Esophagus muscularis mucosa (tissue), 4 donors: ENCODE results near the gene PTGDR2. TPM values are rescaled to one million over a fixed set of nuclear protein-coding genes. Genes with fewer than 3 reads are reported as not detected.
A peak's percentile ranks its signal among the peaks of the same experiment; 100 is the strongest.

Experiments used
- DNase-seq: peaks from one replicate; pipeline ENCODE4 v3.0.0-alpha.2; 2017; ENCODE audit errors: extremely low spot score
- H3K27ac ChIP-seq, 4 donors: fragments of 200-600 bp; sonication (generic); replicated peaks in 1 of 4; 1 replicate in 3 of 4; 2 replicates in 1 of 4; pipeline ENCODE4 v1.5.1; 2016 to 2019; ENCODE audit warnings: mild to moderate bottlenecking in 1 of 4
- H3K27me3 ChIP-seq, 4 donors: fragments of 200-600 bp; sonication (generic); one replicate each; pipeline versions ENCODE4 v1.5.1 to v1.6.0; 2016 to 2019
- H3K36me3 ChIP-seq, 4 donors: fragments of 200-600 bp; sonication (generic); one replicate each; pipeline ENCODE4 v1.5.1; 2016 to 2019
- H3K4me1 ChIP-seq, 4 donors: fragments of 200-600 bp; sonication (generic); one replicate each; pipeline ENCODE4 v1.5.1; 2016 to 2019
- H3K4me3 ChIP-seq, 4 donors: fragments of 200-600 bp; sonication (generic); 1 replicate in 2 of 4; 2 replicates in 2 of 4; pipeline ENCODE4 v1.5.1; 2016 to 2019; ENCODE audit warnings: mild to moderate bottlenecking in 4 of 4, moderate library complexity in 1 of 4
- H3K9me3 ChIP-seq, 4 donors: fragments of 200-600 bp; sonication (generic); 1 replicate in 3 of 4; 2 replicates in 1 of 4; pipeline ENCODE4 v1.5.1; 2016 to 2019
- EP300 ChIP-seq: sonication (generic); formaldehyde crosslinking; IDR thresholded peaks from one replicate; pipeline ENCODE4 v1.6.1; 2017; ENCODE audit warnings: antibody characterized with exemption
- POLR2A ChIP-seq: fragments of 450-650 bp; IDR thresholded peaks from one replicate; pipeline ENCODE4 v1.6.1; 2017; ENCODE audit warnings: antibody characterized with exemption, moderate library complexity, mild to moderate bottlenecking, low read depth
- POLR2AphosphoS5 ChIP-seq, 2 donors: sonication (generic); formaldehyde crosslinking; IDR thresholded peaks; one replicate each; pipeline ENCODE4 v1.6.1; 2017; ENCODE audit warnings: antibody characterized with exemption in 2 of 2
- WGBS: methylation state at CpG from one replicate; pipeline ENCODE4 v1.1.5; 2018; 5-methylcytosine and 5-hydroxymethylcytosine counted together
- intact Hi-C: fragments of 100-400 bp; cut with DNase I; formaldehyde crosslinking; loops from one replicate; pipeline ENCODE4 v1.15.1; 2023
- total RNA-seq, 4 donors: library from RNA; depleted of rRNA; stranded (reverse); fragments of >200 nt; gene quantifications; one replicate each; pipeline versions ENCODE4 v1.1.0 to v1.2.1, GENCODE V29; 2016
- TF ChIP-seq, protein P1 (sequence below), 3 experiments: fragments of 200-600 bp in 2 of 3; fragments of 450-650 bp in 1 of 3; sonication (generic) in 2 of 3; IDR thresholded peaks; one replicate each; pipeline ENCODE4 v1.5.1; 2017 to 2019; ENCODE audit warnings: antibody characterized with exemption in 3 of 3, mild to moderate bottlenecking in 2 of 3, moderate library complexity in 1 of 3

PTGDR2 gene
- total RNA-seq, 4 donors from 2014 or later: 0.33 to 2.9 (median 1.8) TPM

- peaks cover 17 to 29% (median 22%) of the 10 kb centered on the region in 4 donors for H3K4me1 ChIP-seq
- intact Hi-C loops: no loop called here
- H3K9me3 ChIP-seq: no peaks in the 10 kb centered on the region
- no peak overlapping the region for H3K4me3 ChIP-seq
- WGBS: 88% methylated on average over 1 of the region's 1 CpG
- TF ChIP-seq POLR2AphosphoS5 (IDR thresholded peaks at IDR 0.05) (no peak), POLR2A (no peak), EP300 (no peak)
- TF ChIP-seq, protein P1, sequence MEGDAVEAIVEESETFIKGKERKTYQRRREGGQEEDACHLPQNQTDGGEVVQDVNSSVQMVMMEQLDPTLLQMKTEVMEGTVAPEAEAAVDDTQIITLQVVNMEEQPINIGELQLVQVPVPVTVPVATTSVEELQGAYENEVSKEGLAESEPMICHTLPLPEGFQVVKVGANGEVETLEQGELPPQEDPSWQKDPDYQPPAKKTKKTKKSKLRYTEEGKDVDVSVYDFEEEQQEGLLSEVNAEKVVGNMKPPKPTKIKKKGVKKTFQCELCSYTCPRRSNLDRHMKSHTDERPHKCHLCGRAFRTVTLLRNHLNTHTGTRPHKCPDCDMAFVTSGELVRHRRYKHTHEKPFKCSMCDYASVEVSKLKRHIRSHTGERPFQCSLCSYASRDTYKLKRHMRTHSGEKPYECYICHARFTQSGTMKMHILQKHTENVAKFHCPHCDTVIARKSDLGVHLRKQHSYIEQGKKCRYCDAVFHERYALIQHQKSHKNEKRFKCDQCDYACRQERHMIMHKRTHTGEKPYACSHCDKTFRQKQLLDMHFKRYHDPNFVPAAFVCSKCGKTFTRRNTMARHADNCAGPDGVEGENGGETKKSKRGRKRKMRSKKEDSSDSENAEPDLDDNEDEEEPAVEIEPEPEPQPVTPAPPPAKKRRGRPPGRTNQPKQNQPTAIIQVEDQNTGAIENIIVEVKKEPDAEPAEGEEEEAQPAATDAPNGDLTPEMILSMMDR (IDR thresholded peaks at IDR 0.05): no peak
- H3K27me3 ChIP-seq: no peaks in the 10 kb centered on the region
- H3K36me3 ChIP-seq: peaks cover 0 to 37% (median 20%) of the 10 kb centered on the region in 4 donors
- DNase-seq: no peak
- peak overlapping the region; percentile 70 to 80 (median 74) for H3K27ac ChIP-seq
Observed at GRCh38 chr11:60879104-60879503, 23.4 kb upstream of the PTGDR2 start.

DNA sequence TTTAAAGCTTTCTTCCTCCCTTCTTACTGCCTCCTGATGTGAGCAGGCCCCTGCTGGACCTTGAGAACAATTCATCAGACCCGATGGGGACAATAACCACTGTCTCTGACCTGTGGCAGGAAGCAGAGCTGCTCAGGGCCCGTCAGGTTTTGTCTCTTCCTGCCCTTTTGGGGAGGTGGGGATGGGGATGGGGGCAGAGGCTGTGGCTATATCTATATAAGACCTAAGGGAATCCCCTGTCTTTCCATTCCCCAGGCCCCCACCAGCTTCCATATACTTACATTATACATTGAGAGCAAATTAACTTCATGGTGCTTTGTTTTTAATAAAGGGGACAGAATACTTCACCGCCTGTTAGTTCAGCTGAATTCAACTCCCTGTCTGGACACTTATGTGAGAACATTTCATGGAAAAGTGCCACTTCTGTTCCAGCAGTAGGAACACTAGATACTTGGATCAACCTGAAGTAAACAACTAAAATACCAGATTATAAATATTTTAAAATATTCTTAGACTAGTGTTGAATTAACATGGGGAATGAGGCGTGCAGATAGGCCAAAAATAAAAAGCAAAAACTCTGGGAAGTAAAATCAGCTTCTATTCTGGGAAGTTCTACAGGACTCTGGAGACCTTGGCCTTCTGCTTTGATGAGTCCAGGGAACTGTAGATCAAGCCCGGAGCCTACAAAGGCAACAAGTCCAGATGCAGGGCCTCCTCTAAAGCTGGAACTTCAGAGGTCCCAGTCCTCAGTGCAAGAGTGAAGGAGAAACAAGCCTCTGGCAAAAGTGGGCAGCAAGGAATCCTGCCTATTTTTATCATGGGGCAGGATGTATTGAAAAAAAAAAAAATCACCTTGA lies 22.7 kb upstream of the PTGDR2 start:
- TF ChIP-seq POLR2A (no peak), EP300 (no peak), POLR2AphosphoS5 (IDR thresholded peaks at IDR 0.05) (no peak)
- TF ChIP-seq, protein P1 (IDR thresholded peaks at IDR 0.05): no peak
- Histone ChIP-seq H3K27me3 (no peaks in the 10 kb centered on the region), H3K27ac (peak overlapping the region; percentile 70 to 80 (median 74)), H3K4me1 (peaks cover 17 to 29% (median 22%) of the 10 kb centered on the region in 4 donors), H3K36me3 (peaks cover 0 to 37% (median 20%) of the 10 kb centered on the region in 4 donors), H3K9me3 (no peaks in the 10 kb centered on the region), H3K4me3 (no peak overlapping the region)
- intact Hi-C loops: no loop called here
- WGBS: 52% methylated on average over 5 of the region's 5 CpGs
- DNase-seq: no peak

DNA sequence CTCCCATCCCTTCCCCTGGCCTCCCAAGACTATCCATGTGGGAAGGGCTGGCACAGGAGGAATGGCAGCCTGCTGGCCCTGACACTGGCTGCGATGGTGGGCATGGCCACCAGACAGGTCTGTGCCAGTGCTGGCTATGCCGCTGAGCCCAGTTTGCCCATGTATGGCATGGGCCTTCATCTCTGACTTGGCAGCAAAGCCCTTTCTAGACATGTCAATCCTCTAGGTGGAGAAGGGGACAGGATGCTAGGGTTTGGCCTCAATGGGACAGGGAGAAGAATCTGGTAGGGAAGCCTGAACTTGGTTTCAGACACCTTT lies 20.4 kb upstream of the PTGDR2 start:
- no peak overlapping the region for H3K27ac ChIP-seq
- intact Hi-C loops: no loop called here
- WGBS: no CpG with 5 or more reads among the region's 2 CpGs
- H3K9me3 ChIP-seq: no peaks in the 10 kb centered on the region
- H3K4me1 ChIP-seq: peaks cover 30 to 48% (median 41%) of the 10 kb centered on the region in 4 donors
- peaks cover 0 to 30% (median 12%) of the 10 kb centered on the region in 4 donors for H3K36me3 ChIP-seq
- TF ChIP-seq EP300 (no peak), POLR2AphosphoS5 (IDR thresholded peaks at IDR 0.05) (no peak), POLR2A (no peak)
- TF ChIP-seq, protein P1 (IDR thresholded peaks at IDR 0.05): no peak
- H3K4me3 ChIP-seq: no peak overlapping the region
- DNase-seq: no peak
- H3K27me3 ChIP-seq: no peaks in the 10 kb centered on the region

GRCh38 chr11:60875366-60876167 lies 19.8 kb upstream of the PTGDR2 start:
- WGBS: 89% methylated on average over 5 of the region's 7 CpGs
- no peak for DNase-seq
- H3K9me3 ChIP-seq: no peaks in the 10 kb centered on the region
- H3K36me3 ChIP-seq: peaks cover 0 to 26% (median 7%) of the 10 kb centered on the region in 4 donors
- no peak for TF ChIP-seq EP300
- no peak for TF ChIP-seq POLR2AphosphoS5 (IDR thresholded peaks at IDR 0.05)
- peaks cover 36 to 52% (median 45%) of the 10 kb centered on the region in 4 donors for H3K4me1 ChIP-seq
- intact Hi-C loops: no loop called here
- no peak overlapping the region for H3K27ac ChIP-seq
- no peak overlapping the region for H3K4me3 ChIP-seq
- no peaks in the 10 kb centered on the region for H3K27me3 ChIP-seq
